ENCODE results near the gene CSAD.

CSAD gene

DNA sequence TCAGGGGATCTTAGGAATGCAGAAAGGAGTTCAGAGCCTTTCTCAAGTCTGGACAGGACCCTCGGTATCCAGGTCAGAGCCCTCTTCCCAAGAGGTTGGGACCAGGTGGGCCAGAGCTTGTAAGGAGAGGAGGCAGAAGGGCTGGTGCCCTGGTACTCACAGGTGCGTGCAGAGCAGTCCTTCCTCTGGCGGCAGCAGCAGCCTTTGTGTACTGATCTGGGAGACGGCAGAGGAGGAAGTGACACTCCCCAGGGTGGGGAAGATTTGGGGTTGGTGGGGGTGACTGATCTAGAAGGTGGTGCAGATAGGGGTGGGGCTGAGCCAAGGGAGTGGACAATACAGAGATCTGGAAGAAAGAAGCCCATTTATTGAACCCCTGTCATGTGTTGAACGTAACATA lies 26.3 kb upstream of the CSAD start, which contains the start of gene ITGB7:
Gene ITGB7, minus strand, starts transcription at position 210 of the 400 bp plus-strand sequence. CDS start 6,808 bp downstream, outside the sequence.
- TF ChIP-seq TAF1 (IDR thresholded peaks at IDR 0.05; ENCODE audit: borderline replicate concordance, insufficient read depth, low read length): no peak
- no peak for TF ChIP-seq FOXP2 (optimal IDR thresholded peaks at IDR 0.05; ENCODE audit: borderline replicate concordance, extremely low read depth, extremely low read length, insufficient read depth)
- no peak for TF ChIP-seq POLR2AphosphoS5 (IDR thresholded peaks at IDR 0.05; ENCODE audit: low read depth, low read length)
- TF ChIP-seq, protein P1, sequence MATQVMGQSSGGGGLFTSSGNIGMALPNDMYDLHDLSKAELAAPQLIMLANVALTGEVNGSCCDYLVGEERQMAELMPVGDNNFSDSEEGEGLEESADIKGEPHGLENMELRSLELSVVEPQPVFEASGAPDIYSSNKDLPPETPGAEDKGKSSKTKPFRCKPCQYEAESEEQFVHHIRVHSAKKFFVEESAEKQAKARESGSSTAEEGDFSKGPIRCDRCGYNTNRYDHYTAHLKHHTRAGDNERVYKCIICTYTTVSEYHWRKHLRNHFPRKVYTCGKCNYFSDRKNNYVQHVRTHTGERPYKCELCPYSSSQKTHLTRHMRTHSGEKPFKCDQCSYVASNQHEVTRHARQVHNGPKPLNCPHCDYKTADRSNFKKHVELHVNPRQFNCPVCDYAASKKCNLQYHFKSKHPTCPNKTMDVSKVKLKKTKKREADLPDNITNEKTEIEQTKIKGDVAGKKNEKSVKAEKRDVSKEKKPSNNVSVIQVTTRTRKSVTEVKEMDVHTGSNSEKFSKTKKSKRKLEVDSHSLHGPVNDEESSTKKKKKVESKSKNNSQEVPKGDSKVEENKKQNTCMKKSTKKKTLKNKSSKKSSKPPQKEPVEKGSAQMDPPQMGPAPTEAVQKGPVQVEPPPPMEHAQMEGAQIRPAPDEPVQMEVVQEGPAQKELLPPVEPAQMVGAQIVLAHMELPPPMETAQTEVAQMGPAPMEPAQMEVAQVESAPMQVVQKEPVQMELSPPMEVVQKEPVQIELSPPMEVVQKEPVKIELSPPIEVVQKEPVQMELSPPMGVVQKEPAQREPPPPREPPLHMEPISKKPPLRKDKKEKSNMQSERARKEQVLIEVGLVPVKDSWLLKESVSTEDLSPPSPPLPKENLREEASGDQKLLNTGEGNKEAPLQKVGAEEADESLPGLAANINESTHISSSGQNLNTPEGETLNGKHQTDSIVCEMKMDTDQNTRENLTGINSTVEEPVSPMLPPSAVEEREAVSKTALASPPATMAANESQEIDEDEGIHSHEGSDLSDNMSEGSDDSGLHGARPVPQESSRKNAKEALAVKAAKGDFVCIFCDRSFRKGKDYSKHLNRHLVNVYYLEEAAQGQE (IDR thresholded peaks at IDR 0.05; ENCODE audit: insufficient read depth in 1 of 2, low read depth in 2 of 2, low read length in 2 of 2): no peak
- no peak for TF ChIP-seq SIN3A (IDR thresholded peaks at IDR 0.05; ENCODE audit: borderline replicate concordance, insufficient read depth, low read length)

DNA sequence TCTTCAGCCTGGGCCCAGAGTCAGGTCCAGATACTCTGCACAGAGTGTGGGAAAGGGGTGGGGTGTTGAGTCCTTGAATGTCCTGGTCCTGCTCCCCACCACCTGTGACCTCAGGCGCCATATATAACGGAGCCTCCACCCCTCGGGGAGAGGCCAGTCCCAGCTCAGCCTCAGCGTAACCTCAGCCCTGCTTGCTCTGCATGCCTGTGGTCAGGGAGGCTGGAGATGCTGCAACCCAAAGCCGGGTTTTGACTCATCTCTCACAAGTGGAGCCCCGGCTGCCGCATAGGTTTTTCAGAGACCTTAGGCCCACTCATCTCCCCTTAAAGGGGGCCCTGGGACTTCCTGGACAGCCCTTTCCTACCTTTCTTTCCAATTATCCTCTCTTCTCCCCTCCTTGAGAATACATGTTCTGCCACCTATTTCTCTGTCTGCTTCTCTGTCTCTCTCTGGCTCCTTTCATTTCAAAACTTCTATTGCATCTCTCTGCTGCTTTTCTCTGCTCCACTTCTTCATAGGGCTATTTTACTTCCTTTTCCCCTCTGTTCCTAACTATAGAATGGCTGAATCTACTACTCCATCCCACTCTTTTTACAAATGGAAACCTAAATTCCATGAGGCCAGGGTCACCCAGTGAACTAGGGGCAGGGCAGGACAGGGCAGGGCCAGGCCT lies 25.2 kb upstream of the CSAD start:
- TF ChIP-seq TAF1 (IDR thresholded peaks at IDR 0.05; ENCODE audit: borderline replicate concordance, insufficient read depth, low read length) (no peak), POLR2AphosphoS5 (IDR thresholded peaks at IDR 0.05; ENCODE audit: low read depth, low read length) (no peak), FOXP2 (optimal IDR thresholded peaks at IDR 0.05; ENCODE audit: borderline replicate concordance, extremely low read depth, extremely low read length, insufficient read depth) (no peak), SIN3A (IDR thresholded peaks at IDR 0.05; ENCODE audit: borderline replicate concordance, insufficient read depth, low read length) (no peak)
- TF ChIP-seq, protein P1 (IDR thresholded peaks at IDR 0.05; ENCODE audit: insufficient read depth in 1 of 2, low read depth in 2 of 2, low read length in 2 of 2): no peak

DNA sequence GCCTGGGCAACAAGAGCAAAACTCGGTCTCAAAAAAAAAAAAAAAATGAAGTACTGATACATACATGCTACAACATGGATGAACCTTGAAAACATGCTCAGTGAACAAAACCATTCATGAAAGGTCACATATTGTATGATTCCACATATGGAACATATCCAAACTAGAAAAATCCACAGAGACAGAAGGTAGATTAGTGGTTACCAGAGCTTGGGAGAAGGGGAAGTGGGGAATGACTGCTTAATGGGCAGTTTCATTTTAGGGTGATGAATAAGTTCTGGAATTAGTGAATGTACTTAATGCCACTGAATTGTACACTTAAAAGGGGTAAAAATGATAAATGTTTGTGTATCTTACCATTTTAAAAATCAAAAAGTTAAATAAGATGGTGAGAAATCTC lies 23.6 kb upstream of the CSAD start:
- TF ChIP-seq, protein P1 (IDR thresholded peaks at IDR 0.05; ENCODE audit: insufficient read depth in 1 of 2, low read depth in 2 of 2, low read length in 2 of 2): no peak
- TF ChIP-seq SIN3A (IDR thresholded peaks at IDR 0.05; ENCODE audit: borderline replicate concordance, insufficient read depth, low read length): no peak
- TF ChIP-seq TAF1 (IDR thresholded peaks at IDR 0.05; ENCODE audit: borderline replicate concordance, insufficient read depth, low read length): no peak

DNA sequence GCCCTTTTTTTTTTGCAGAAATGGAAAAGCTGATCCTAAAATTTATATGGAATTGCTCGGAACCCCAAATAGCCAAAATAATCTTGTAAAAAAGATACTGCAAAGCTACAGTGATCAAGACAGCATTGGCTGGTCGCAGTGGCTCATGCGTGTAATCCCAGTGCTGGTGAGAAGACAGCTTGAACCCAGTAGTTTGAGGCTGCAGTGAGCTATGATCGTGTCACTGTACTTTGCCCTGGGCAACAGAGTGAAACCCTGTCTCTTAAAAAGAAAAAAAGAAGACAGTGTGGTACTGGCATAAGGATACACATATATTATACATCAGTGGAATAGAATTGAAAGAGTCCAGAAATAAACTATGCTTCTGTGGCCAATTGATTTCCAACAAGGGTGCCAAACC lies 20.9 kb upstream of the CSAD start:
- TF ChIP-seq FOXP2 (optimal IDR thresholded peaks at IDR 0.05; ENCODE audit: borderline replicate concordance, extremely low read depth, extremely low read length, insufficient read depth) (no peak), POLR2AphosphoS5 (IDR thresholded peaks at IDR 0.05; ENCODE audit: low read depth, low read length) (no peak), TAF1 (IDR thresholded peaks at IDR 0.05; ENCODE audit: borderline replicate concordance, insufficient read depth, low read length) (no peak), SIN3A (IDR thresholded peaks at IDR 0.05; ENCODE audit: borderline replicate concordance, insufficient read depth, low read length) (no peak)
- TF ChIP-seq, protein P1 (IDR thresholded peaks at IDR 0.05; ENCODE audit: insufficient read depth in 1 of 2, low read depth in 2 of 2, low read length in 2 of 2): no peak

Measured in PFSK-1 (cell line).